NCI-H345 treated with DMSO at 0.1 percent for 48 hours (cell line): ENCODE results near the gene PXMP2.
"Not testable (repeated sequence)": the region's sequence is repeated elsewhere in the genome, so short reads cannot be mapped to it uniquely, and the experiment has no call there.

Experiments used
- DNase-seq: peaks from one replicate; lab custom pipeline; 2025; ENCODE audit not compliant: unreplicated experiment; lab: John Stamatoyannopoulos, UW

Gene PXMP2

DNA sequence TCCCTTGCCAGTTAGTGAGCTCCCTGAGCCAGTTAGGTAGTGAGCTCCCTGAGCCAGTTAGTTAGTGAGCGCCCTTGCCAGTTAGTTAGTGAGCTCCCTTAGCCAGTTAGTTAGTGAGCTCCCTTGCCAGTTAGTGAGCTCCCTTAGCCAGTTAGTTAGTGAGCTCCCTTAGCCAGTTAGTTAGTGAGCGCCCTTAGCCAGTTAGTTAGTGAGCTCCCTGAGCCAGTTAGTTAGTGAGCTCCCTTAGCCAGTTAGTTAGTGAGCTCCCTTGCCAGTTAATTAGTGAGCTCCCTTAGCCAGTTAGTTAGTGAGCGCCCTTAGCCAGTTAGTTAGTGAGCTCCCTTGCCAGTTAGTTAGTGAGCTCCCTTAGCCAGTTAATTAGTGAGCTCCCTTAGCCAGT is 4.6 kb downstream of the PXMP2 start:
- DNase-seq, result not testable (repeated sequence)

DNA sequence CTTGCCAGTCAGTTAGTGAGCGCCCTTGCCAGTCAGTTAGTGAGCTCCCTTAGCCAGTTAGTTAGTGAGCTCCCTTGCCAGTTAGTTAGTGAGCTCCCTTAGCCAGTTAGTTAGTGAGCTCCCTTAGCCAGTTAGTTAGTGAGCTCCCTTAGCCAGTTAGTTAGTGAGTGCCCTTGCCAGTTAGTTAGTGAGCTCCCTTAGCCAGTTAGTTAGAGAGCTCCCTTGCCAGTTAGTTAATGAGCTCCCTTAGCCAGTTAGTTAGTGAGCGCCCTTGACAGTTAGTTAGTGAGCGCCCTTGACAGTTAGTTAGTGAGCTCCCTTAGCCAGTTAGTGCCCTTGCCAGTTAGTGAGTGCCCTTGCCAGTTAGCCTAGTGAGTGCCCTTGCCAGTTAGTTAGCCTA is 7.5 kb downstream of the PXMP2 start:
- DNase-seq, result not testable (repeated sequence)

DNA sequence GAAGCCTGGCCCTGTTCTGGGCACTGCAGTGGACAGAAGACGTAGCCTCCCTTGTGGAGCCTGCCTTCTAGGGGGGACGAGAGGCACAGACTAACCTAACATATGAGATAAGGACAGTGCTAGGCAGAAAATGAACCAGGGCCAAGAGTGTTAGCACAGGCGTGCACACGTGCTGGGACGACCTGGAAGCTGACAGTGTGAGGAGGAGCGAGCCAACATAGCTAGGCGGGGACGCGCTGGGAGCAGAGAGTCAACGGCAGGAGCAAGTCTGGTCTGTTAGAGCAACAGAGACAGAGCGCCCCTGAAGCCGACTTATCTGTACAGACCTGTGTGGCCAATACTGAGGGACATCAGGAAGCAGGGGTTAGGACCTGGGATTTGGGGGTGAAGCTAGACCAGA is 8.0 kb downstream of the PXMP2 start:
- DNase-seq, result no peak

DNA sequence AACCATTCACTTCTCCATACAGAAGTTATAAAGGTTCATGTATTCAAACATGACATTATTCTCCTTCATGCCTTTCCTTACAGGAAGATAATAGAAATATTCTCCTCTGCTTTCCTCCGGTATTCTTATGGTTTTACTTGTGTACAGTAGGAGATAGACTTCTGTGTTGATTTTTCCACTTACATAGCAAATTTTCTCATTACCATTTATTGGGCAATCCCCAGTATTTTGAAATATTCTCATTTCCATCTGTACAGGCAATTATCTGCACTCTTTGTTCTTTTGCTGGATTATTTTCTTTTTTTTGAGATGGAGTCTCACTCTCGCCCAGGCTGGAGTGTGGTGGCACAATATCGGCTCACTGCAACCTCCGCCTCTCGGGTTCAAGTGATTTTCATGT is 11.0 kb downstream of the PXMP2 start:
- no peak for DNase-seq

DNA sequence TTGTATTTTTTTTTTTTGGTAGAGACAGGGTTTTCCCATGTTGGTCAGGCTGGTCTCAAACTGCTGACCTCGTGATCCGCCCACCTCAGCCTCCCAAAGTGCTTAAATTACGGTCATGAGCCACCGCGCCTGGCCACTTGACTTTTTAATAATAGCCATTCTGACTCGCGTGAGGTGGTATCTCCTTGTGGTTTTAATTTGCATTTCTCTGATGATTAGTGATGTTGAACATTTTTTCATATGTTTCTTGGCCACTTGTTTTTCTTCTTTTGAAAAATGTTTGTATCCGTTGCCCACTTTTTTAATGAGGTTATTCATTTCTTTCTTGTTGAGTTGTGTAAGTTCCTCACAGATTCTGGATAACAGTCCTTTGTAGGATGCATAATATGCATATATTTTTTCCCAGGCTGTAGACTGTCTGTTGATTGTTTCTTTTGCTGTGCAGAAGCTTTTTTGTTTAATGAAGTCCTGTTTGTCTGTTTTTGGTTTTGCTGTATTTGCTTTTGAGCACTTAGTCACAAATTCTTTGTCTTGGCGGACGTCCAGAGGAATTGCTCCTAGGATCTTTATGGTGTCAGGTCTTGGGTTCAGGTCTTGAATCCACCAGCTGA is 12.9 kb downstream of the PXMP2 start:
- no peak for DNase-seq

DNA sequence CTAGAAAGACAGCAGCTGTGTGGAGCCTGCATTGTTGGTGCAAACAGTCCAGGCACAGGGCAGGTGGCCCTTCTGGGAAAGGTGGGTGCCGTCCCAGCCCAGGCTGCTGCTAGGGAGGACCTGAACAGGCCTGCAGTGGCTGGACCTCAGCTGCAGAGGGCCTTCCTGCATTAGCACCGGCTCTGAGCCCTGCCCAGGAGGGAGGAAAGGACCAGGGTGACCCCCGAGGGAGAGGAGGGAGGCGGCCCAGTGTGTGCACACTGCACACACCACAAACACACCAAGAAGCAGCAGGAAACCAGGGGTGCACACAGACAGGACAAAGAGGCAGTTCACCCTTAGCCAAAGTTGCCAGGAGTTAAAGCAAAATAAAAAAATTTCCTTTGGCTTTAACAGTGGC is 15.3 kb downstream of the PXMP2 start:
- no peak for DNase-seq

DNA sequence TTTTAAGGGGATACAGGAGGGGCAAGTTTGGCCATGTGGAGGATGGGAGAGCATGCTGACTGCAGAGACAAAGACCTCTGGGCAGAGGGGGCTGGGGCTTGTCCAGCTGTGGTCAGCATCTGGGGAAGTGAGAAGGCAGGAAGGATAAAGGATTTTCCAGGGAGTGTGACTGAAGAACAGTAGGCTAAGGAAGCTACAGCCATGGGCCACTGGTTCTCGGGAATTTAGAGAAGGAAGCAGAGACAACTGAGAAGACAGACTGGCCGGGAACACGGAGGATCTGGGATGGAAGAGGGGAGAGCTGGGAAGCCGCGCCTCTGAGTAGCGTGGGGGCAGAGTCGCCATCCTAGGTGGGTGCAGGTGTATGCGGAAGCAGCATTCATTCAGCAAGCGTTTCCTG is 16.3 kb downstream of the PXMP2 start:
- no peak for DNase-seq

DNA sequence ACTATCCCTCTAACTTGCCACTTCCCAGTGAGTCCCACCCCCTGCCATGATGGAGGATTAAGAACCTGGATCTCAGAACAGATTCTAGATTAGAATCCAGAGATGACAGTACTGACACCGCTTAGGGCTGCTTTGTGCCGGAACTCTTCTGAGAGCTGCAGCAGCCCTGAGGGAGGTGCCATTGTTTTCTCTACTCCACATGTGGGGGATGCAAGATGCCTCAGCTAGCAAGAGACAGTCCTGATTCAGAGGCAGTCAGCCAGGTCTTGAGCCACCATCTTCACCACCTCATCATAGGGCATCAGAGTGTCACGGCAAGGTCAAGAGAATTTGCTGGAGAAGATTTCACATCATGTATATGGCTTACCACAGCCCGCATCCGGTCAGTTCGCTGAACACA is 19.9 kb downstream of the PXMP2 start:
- DNase-seq, result no peak

DNA sequence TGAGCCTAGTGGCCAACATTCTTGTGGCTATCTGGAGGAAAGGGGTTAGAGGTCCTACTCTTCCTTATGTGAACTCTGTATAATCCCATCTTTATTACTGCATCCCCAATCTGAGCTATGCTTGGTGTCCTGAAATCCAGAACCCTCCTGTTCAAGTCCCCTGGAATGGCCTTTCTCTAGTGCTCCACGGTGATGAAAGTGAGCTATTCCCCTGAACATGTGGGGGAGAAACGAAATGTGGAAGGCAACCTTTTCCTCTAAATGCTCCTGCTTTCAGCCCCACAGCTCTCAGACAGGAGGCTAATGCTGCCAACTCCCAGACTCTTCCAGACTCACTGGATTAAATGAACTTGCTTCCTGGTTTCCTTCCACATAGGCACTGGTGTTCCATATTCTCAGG is 20.8 kb downstream of the PXMP2 start:
- no peak for DNase-seq

DNA sequence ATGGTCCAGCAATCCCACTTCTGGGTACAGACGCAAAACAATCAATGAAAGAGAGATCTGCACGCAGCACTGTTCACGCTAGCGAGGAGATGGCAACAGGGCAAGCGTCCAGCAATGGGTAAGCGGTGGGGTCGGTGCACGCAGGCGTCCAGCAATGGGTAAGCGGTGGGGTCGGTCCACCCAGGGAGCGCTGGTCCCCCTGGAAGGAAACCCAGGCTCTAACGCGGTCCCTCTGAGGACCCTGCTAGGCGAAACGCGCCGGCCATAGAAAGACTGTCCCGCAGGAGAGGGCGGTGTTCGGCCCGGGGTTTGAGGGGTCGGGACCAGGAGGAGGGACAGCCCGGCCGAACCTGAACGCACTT is 22.6 kb downstream of the PXMP2 start:
- DNase-seq, result no peak

DNA sequence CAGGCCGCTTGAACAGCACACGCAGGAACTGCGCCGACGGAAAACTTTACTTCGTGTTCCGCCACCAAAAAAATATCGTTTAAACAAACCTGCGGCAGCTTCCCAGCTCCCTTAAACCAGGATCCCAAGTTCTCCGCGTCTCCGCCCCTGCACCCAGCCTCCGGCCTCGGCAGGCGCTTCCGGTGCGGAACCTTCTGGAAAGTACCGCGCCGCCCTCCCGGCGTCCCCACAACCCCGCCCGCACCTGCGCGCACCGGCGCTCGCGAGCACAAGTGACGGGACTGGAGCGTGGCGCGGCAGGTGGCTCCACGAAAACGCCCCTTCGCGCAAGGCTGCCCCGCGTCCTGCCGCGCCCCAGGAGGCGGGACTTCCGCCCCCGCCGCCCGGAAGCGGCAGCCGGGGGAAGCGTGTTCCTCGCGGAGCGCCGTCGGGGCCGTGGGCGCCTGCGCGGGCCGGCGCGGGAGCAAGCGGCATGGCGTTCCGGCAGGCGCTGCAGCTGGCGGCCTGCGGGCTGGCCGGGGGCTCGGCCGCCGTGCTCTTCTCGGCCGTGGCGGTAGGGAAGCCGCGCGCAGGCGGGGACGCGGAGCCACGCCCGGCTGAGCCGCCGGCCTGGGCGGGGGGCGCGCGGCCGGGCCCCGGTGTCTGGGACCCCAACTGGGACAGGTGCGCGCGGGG is 23.2 kb downstream of the PXMP2 start, which contains the start of gene PGAM5:
Gene PGAM5, plus strand, starts transcription at position 438 of the 675 bp plus-strand sequence. Its CDS starts 35 bp downstream, at position 473.
- DNase-seq, result peak; percentile 62

DNA sequence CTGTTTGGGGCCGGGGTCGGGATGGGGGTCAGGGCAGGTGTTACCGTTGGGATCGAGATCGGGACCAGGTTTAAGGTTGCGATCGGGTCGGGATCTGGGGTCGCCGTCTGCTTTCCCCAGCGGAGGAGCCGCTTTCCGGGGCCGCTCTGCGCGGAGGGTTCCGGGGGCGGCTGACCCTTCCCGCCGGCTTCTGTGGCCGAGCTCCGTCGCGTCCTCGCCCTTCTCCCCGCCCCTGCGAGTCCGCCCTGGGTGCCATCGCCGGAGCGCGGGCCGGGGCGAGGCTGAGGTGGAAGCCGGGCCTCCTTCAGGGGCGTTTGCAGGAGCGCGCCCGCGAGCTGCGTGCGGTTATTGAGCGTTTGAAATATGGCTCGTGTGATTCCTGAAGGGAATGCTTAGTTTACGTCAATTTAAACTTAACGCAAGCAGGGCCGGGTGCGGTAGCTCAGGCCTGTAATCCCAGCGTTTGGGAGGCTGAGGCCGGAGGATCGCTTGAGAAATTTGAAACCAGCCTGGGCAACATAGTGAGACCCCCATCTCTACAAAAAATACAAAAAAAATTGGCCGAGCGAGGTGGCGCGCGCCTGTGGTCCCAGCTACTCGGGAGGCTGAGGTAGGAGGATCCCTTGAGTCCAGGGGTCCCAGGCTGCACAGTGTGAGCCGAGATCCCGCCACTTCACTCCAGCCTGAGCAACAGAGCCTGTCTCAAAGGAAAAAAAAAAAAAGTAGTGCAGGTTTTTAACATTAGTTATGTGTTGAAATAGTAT is 23.9 kb downstream of the PXMP2 start:
- no peak for DNase-seq

DNA sequence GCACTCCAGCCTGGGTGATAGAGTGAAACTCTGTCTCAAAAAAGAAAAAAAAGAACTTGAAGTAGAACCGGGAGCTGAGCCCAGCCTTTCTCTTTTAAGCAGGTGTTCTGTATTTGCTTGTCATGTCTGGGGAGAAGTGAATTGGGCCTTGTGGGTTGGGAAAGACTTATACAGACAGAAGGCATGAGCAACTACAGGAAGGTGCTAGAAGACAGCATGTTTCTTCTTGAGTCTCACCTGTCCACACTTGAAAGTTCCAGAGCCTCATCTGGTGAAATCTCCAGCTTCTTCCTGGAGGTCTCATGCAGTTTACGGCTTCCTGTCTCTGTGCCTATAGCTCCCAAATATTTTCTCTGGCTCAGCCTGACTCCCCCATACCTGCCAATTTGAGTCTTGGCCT is 25.7 kb downstream of the PXMP2 start:
- DNase-seq, result no peak

DNA sequence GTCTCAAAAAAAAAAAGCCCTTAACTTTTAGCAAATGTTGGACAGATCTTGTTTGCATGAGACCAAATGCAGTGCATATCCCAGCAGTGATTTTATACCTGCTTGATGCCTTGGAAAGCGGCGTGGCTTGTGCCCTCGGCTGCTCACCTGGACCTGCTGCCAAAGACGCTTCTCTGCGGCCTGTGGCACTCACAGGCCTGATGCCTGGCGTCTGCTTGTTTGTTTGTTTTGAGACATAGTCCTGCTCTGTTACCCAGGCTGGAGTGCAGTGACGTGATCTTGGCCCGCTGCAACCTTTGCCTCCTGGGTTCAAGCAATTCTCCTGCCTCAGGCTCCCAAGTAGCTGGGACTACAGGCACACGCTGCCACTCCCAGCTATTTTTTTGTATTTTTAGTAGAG is 28.5 kb downstream of the PXMP2 start:
- no peak for DNase-seq

DNA sequence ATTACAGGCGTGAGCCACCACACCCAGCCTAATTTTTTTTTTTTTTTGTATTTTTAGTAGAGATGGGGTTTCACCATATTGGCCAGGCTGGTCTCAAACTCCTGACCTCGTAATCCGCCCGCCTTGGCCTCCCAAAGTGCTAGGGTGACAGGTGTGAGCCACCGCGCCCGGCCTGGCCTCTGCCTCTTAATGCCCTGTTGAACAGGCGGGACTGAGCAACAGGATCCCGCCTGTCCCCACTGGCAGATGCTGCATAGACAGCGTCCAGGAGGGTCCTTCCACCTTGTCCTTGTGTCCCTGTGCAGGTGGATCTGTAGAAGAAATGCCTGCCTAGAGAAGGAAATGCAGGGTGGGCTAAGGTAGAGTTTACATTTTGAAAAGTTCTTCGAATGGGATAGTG is 29.0 kb downstream of the PXMP2 start:
- DNase-seq, result no peak

DNA sequence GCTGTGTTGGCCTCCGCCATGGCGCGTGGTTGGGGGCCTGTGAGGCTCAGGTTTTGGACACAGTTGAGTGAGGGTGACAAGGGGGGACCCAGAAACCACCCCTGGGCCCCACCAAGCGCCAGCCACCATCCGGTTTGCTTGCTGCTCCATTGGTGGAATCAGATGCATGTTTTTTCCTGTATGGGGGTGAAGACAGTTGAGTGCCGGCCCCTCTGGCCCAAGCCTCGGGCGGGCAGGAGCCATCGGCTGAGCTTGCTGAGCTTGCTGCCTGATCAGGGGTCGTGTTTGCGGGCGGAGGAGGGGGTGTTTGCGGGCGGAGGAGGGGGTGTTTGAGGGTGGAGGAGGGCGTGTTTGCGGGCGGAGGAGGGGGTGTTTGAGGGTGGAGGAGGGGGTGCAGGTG is 29.6 kb downstream of the PXMP2 start:
- DNase-seq, result no peak

DNA sequence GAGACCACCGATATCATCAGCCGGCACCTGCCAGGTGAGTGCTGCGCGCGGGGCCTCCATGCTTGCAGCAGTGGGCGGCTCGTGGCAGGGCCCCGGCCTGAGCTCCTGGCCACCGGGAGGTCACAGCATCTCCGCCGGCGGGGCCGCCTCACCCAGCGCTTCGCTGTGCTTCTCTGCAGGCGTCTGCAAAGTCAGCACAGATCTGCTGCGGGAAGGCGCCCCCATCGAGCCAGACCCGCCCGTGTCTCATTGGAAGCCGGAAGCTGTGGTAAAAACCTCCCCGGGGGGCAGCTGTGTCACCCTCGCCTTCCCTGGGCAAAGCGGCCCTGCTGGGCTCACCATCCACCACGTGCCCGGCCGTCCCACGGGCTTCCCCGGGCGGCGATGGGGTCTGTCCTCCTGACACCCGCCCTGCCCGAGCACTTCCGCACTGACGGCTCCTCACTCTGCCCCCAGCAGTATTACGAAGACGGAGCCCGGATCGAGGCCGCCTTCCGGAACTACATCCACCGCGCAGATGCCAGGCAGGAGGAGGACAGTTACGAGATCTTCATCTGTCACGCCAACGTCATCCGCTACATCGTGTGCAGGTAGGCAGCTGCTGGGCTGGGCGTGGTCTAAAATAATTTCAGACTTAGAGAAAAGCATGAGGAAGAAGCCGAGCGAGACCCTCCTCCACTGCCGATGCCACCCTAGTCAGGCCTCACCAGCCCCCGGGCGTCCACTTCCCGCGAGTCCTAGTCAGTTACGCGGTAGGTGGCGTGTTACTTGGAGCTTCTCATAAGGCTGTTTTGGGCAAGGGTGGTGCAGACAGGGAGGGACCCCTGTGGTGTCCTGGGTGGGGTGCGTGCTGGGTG is 30.4 kb downstream of the PXMP2 start:
- DNase-seq, result no peak

DNA sequence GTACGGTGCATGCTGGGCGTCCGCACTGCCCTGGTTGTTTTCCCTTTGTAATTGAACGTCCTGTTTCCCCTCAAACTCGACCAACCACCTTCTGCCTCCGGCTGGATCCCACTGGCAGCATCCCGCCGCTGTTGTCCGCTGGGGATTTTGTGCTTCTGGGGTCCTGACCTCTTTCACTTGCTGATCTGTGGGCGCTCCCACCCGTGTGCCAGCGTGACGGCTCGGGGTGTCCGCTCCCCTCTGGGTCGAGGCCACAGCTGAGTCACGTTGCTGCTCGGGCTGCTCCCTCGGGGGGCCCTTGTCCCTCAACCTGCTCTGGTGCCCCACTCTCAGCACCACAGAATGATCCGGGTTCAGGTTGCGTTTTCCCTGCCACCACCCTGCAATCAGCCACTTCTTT is 31.3 kb downstream of the PXMP2 start:
- DNase-seq, result no peak

DNA sequence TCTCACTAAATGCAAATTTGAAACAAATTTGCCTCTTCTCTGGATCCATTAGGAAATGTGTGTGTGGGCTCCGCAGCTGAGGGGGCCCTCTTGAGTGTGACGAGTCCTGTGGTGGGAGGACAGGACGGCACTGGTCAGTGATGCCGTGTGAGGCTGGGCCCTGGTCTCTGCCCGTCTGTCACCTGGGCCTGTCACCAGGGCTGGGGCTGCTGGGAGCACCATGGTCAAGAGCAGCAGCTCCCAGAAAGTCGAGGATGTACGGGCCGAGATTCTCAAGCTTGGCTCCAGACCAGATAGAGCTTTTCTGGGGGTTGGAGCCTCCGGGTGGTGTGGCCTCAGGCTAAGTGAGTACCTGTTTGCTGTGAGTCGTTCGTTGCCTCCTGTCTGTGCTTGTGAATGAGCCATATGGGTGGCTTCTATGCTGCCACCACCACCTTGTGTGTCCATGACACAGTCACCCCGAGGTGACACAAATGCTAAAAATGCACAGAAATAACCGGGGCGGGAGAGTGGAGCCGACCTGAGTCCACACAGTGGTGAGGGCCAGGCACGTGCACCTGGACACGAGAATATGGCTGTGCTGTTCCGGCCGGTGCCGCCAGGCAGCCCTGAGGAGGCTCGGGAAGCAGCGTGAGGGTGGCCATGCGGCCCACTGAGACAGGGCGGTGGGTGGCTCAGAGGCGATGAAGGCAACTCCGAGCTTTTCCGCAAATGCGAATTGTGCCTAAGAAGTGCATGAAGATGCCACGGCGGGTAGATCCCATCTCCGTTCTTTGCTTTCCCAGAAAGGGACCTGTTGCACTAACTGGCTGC is 32.0 kb downstream of the PXMP2 start:
- no peak for DNase-seq

DNA sequence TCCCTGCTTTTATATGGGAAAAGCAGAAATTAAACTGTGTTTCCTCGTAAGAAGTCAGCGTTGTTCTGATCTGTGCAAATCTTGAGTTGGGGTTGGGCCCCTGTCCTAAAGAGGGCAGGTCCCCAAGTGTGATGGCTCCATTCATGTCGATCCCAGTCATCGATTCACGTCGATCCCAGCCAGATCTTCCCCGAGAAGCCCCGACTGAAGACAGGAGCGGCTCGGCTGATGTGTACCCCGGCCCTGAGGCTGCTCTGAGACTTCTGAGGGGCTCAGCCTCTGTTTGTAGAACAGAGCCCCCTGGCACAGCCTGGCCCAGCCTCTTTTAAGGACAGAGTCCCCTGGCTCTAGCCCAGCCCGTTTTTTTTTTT is 32.6 kb downstream of the PXMP2 start:
- no peak for DNase-seq
